ENCODE results near the gene FASTK. TPM values are rescaled to one million over a fixed set of nuclear protein-coding genes. Genes with fewer than 3 reads are reported as not detected.

Gene FASTK
- total RNA-seq, 1 donor from 2014 or later = 57.9 TPM

- no peak for ATAC-seq
- no peak for DNase-seq (ENCODE audit: low spot score)
- intact Hi-C loops (cut with DNase I) = loop anchor here (5.0 to 10.0 kb wide), 2 partner anchors 75 to 182 kb away; partner anchors contain the start of gene ASIC3
Measured at GRCh38 chr7:151119902-151120301, 39.3 kb upstream of the FASTK start.

GRCh38 chr7:151119055-151119415 is 38.4 kb upstream of the FASTK start:
- ATAC-seq (no peak), DNase-seq (ENCODE audit: low spot score) (no peak)
- intact Hi-C loops (cut with DNase I) = loop anchor here (10.0 kb wide), 1 partner anchor 74 kb away; the partner anchor contains the start of gene ASIC3

- no peak for DNase-seq (ENCODE audit: low spot score)
- no peak for ATAC-seq
- intact Hi-C loops (cut with DNase I) = loop anchor here (10.0 kb wide), 1 partner anchor 74 kb away; the partner anchor contains the start of gene ASIC3
Measured at GRCh38 chr7:151118108-151119054, 37.8 kb upstream of the FASTK start.

- intact Hi-C loops (cut with DNase I) = loop anchor here (10.0 kb wide), 1 partner anchor 73 kb away; the partner anchor contains the start of gene ASIC3
- no peak for ATAC-seq
Measured at GRCh38 chr7:151117565-151117964, 37.0 kb upstream of the FASTK start.

GRCh38 chr7:151116603-151117440 is 36.2 kb upstream of the FASTK start:
- intact Hi-C loops (cut with DNase I) = loop anchor here (10.0 kb wide), 1 partner anchor 72 kb away; the partner anchor contains the start of gene ASIC3
- ATAC-seq = no peak

More at GRCh38 chr7:151117565-151117964, 37.0 kb upstream of the FASTK start:
- no peak for DNase-seq (ENCODE audit: low spot score)

GRCh38 chr7:151115836-151116418 is 35.3 kb upstream of the FASTK start:
- DNase-seq (ENCODE audit: low spot score) = no peak
- no peak for ATAC-seq
- intact Hi-C loops (cut with DNase I) = loop anchor here (10.0 kb wide), 1 partner anchor 71 kb away; the partner anchor contains the start of gene ASIC3

More at GRCh38 chr7:151116603-151117440, 36.2 kb upstream of the FASTK start:
- DNase-seq (ENCODE audit: low spot score) = no peak

GRCh38 chr7:151115121-151115835 is 34.7 kb upstream of the FASTK start:
- no peak for DNase-seq (ENCODE audit: low spot score)
- no peak for ATAC-seq
- intact Hi-C loops (cut with DNase I) = loop anchor here (10.0 kb wide), 1 partner anchor 70 kb away; the partner anchor contains the start of gene ASIC3

GRCh38 chr7:151114151-151115090 is 33.8 kb upstream of the FASTK start:
- intact Hi-C loops (cut with DNase I) = loop anchor here (10.0 kb wide), 1 partner anchor 70 kb away; the partner anchor contains the start of gene ASIC3
- ATAC-seq (no peak), DNase-seq (ENCODE audit: low spot score) (no peak)

- ATAC-seq (no peak), DNase-seq (ENCODE audit: low spot score) (no peak)
- intact Hi-C loops (cut with DNase I) = loop anchor here (10.0 kb wide), 1 partner anchor 69 kb away; the partner anchor contains the start of gene ASIC3
Measured at GRCh38 chr7:151113344-151114150, 32.9 kb upstream of the FASTK start.

GRCh38 chr7:151110941-151111645 is 30.5 kb upstream of the FASTK start:
- DNase-seq (ENCODE audit: low spot score) (peak; percentile 89), ATAC-seq (peak; percentile 89)
- intact Hi-C loops (cut with DNase I) = loop anchor here (10.0 kb wide), 1 partner anchor 66 kb away; the partner anchor contains the start of gene ASIC3

GRCh38 chr7:151110236-151110940 is 29.8 kb upstream of the FASTK start:
- ATAC-seq (peak; percentile 2), DNase-seq (ENCODE audit: low spot score) (no peak)
- intact Hi-C loops (cut with DNase I) = loop anchor here (10.0 kb wide), 1 partner anchor 66 kb away; the partner anchor contains the start of gene ASIC3

GRCh38 chr7:151109094-151110048 is 28.8 kb upstream of the FASTK start:
- DNase-seq (ENCODE audit: low spot score) (no peak), ATAC-seq (peak; percentile 59)
- intact Hi-C loops (cut with DNase I) = loop anchor here (10.0 kb wide), 1 partner anchor 65 kb away; the partner anchor contains the start of gene ASIC3

GRCh38 chr7:151107882-151108281 is 27.3 kb upstream of the FASTK start:
- ATAC-seq (no peak), DNase-seq (ENCODE audit: low spot score) (no peak)
- intact Hi-C loops (cut with DNase I) = no loop called here

Data from sciatic nerve (tissue), 2 donors.